ENCODE data around the gene KBTBD12.
"Not testable (repeated sequence)": the region's sequence is repeated elsewhere in the genome, so short reads cannot be mapped to it uniquely, and the experiment has no call there.

Gene KBTBD12

GRCh38 chr3:127903611-127904375, 11.2 kb upstream of the KBTBD12 start:
- no peak for DNase-seq

GRCh38 chr3:127905556-127905955, 9.5 kb upstream of the KBTBD12 start:
- no peak for DNase-seq

GRCh38 chr3:127906653-127907052, 8.4 kb upstream of the KBTBD12 start:
- DNase-seq, result not testable (repeated sequence)

GRCh38 chr3:127908202-127908601, 6.8 kb upstream of the KBTBD12 start:
- no peak for DNase-seq

- DNase-seq, result no peak
Measured at GRCh38 chr3:127908951-127909350, 6.1 kb upstream of the KBTBD12 start.

- no peak for DNase-seq
Measured at GRCh38 chr3:127909646-127910045, 5.4 kb upstream of the KBTBD12 start.

GRCh38 chr3:127911421-127911931, 3.6 kb upstream of the KBTBD12 start:
- no peak for DNase-seq

- not testable (repeated sequence) for DNase-seq
Measured at GRCh38 chr3:127913841-127914240, 1.2 kb upstream of the KBTBD12 start.

- DNase-seq, result no peak
Measured at GRCh38 chr3:127914584-127914983, 448 bp upstream of the KBTBD12 start.

GRCh38 chr3:127915937-127916493, 983 bp downstream of the KBTBD12 start:
- no peak for DNase-seq

- no peak for DNase-seq
Measured at GRCh38 chr3:127920738-127921137, 5.7 kb downstream of the KBTBD12 start.

- no peak for DNase-seq
Measured at GRCh38 chr3:127923611-127924010, 8.6 kb downstream of the KBTBD12 start.

GRCh38 chr3:127925384-127925783, 10.4 kb downstream of the KBTBD12 start:
- no peak for DNase-seq

GRCh38 chr3:127927829-127928604, 13.0 kb downstream of the KBTBD12 start:
- DNase-seq, result no peak

GRCh38 chr3:127929818-127930413, 14.9 kb downstream of the KBTBD12 start:
- DNase-seq, result no peak

- DNase-seq, result no peak
Measured at GRCh38 chr3:127933396-127933795, 18.4 kb downstream of the KBTBD12 start.

- no peak for DNase-seq
Measured at GRCh38 chr3:127938800-127939199, 23.8 kb downstream of the KBTBD12 start.

- DNase-seq, result peak; percentile 85 to 87
Measured at GRCh38 chr3:127940116-127940515, 25.1 kb downstream of the KBTBD12 start.

GRCh38 chr3:127942613-127943012, 27.6 kb downstream of the KBTBD12 start:
- DNase-seq, result no peak

- DNase-seq, result no peak
Measured at GRCh38 chr3:127948211-127948610, 33.2 kb downstream of the KBTBD12 start.

GRCh38 chr3:127949446-127950055, 34.5 kb downstream of the KBTBD12 start:
- no peak for DNase-seq

GRCh38 chr3:127951276-127951675, 36.2 kb downstream of the KBTBD12 start:
- no peak for DNase-seq
